GM12872 (cell line): ENCODE data around the gene ERBB2.

ENCODE experiments used
- TF ChIP-seq, protein P1 (sequence below): IDR thresholded peaks from 3 replicates; pipeline ENCODE4 v1.5.1; 2011; ENCODE audit warnings: low read depth, mild to moderate bottlenecking, low read length, moderate library complexity; ENCODE audit not compliant: insufficient read depth

The ERBB2 gene

DNA sequence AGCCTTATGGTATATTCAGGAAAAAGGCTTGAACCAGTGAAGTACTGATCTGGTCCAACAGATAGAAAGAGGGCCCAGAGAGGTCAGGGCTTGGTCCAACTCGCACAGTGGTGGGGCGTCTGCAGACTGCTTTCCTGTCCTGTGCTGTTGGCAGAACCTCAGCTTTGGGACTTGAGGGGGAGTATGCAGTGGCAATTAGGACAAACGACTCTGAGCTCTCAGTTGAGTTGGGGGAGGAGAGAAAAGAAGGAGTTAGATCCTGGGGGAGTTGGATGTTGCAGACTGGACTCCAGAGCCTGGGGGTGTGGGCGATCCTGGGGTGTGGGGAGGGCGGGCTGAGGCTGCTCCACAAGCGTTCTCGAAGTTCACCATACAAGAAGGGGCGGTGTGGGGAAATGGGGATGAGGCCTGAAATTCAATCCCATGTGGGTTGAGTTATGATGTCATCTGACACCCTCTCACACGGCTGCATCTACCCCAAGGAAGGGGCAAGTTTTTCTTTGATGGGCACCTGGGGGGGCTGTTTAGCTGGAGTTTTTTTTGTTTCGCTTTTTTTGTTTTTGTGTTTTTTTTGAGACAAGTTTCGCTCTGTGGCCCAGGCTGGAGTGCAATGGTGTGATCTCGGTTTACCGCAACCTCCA, 52.5 kb downstream of the ERBB2 start:
- TF ChIP-seq, protein P1, sequence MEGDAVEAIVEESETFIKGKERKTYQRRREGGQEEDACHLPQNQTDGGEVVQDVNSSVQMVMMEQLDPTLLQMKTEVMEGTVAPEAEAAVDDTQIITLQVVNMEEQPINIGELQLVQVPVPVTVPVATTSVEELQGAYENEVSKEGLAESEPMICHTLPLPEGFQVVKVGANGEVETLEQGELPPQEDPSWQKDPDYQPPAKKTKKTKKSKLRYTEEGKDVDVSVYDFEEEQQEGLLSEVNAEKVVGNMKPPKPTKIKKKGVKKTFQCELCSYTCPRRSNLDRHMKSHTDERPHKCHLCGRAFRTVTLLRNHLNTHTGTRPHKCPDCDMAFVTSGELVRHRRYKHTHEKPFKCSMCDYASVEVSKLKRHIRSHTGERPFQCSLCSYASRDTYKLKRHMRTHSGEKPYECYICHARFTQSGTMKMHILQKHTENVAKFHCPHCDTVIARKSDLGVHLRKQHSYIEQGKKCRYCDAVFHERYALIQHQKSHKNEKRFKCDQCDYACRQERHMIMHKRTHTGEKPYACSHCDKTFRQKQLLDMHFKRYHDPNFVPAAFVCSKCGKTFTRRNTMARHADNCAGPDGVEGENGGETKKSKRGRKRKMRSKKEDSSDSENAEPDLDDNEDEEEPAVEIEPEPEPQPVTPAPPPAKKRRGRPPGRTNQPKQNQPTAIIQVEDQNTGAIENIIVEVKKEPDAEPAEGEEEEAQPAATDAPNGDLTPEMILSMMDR: no peak

DNA sequence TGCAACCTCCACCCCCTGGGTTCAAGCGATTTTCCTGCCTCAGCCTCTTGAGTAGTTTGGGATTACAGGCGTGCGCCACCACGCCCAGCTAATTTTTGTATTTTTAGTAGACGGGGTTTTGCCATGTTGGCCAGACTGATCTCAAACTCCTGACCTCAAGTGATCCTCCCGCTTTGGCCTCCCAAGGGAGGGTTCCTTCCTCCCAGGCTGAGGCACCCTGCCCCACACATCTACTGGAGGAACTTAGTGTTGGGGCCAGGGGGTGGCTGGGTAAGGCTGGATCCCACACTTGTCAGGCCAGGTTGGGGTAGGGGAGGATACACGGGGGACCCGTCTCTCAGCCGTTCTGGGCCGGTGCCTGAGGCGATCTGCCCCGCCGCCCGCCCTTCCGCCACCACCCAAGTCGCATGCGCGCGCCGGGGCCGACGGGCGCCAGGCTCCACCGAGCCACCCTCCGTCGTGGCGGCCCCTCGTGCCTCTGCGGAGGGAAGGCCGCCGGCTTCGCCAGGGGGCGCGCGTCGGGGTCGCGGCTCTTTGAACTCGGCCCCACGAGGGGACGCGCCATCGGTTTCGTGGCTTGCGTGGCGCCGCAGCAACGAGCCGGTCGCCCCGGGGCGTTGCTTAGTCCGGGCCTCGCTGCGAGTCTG, 53.8 kb downstream of the ERBB2 start:
- TF ChIP-seq, protein P1: no peak; the same call in 2 of the 3 replicates

DNA sequence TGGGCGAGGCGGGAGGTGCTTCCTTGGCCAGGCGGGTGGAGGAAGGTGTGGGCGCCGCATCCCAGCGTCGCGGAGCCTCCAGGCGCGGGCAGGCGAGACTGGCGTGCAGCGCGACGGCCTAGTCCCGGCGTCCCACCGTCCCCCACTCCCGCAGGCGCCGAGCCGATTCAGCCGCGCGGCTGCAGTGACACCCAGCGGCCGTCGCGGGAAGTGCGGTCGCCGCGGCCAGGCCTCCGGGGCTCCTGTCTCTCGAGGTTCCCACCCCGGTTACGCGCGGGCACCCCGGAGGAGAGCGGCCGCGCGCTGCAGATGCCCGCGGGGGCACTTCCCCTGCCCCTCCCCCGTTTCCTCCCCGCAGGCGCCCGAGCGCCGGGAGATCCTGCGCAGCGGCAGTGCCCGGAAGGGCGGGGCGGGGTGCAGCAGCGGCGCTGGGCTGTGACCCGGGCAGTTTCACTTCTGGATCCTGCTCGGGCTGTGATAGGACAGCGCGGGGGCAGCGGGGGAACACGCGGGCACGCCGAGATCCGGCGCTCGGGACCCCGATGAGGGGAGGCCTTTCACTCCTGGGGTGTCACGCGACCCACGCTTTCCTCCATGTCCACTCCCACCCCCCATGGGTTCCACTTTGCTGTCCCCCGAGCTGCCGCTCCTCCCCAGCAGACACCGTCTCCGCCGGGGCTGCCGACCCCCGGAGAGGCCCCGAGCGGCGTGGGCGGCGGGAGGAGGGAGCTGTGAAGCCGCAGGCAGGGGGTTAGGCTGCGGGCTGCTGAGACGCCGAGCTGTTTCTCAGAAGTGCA, 54.5 kb downstream of the ERBB2 start:
- TF ChIP-seq, protein P1: peak; percentile 79

DNA sequence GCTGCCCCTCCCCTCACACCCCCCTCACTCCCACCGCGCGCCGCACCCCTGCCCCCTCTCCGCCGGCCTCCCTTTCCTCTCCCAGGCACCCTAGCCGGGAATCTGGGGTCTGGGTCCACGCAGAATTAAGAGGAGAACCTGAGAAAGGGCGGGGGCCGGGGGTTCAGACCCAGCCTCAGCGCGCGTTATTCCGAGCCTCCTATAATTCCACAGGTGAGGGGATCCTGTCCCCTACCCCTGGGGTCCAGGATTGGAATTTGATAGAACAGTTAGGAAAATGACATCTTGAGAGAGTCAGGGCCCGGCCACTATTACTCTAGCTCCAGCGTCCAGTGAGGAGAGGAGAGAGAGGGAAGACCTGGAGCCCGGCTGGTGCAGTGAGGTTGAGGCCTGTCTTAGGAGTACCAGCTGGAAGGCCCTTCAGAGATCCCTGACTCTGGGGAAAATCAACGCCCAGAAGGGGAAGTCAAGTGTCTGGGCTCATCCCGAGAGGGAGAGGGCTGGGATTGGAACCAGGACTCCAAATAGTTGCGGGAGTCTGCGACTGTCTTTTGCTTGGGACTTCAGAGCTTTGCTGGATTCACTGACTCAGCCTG, 55.2 kb downstream of the ERBB2 start:
- TF ChIP-seq, protein P1: no peak

DNA sequence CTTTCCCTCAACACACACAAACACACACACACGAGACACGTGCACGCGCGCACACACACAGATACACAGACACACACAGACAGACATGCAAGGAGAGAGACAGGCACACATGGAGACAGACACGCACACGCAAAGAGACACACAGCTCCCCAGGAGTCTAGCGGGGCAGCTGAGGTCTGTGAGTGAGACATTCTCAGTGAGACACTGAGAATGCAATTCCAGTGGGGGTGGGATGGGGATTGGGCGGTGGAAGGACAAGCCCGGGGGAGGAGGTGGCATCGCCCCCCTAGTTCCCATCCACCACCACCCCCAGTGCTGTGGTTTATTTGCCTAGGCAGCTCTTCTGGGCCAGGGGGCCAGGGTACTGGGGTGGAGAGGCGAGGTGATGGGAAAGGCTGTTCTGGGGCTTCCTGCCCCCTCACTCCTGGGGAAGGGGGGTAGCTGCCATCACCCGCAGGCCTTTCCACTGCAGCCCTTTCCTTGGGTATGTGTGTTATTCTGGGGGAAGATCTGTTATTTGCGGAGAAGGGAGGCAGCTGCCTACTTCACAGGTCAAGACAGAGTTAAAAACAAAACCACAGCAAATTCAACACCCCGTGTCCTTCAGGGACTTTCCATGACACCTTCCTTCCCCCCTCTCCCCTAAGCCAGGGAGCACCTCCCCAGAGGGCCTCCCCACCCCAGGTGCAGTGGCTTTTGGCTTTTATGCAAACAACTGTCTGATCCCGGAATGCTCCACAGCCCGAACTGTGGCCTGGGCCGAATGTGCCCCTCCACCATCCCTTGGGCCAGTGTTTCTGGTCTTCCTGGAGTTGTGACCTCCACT, 55.9 kb downstream of the ERBB2 start:
- TF ChIP-seq, protein P1: no peak

DNA sequence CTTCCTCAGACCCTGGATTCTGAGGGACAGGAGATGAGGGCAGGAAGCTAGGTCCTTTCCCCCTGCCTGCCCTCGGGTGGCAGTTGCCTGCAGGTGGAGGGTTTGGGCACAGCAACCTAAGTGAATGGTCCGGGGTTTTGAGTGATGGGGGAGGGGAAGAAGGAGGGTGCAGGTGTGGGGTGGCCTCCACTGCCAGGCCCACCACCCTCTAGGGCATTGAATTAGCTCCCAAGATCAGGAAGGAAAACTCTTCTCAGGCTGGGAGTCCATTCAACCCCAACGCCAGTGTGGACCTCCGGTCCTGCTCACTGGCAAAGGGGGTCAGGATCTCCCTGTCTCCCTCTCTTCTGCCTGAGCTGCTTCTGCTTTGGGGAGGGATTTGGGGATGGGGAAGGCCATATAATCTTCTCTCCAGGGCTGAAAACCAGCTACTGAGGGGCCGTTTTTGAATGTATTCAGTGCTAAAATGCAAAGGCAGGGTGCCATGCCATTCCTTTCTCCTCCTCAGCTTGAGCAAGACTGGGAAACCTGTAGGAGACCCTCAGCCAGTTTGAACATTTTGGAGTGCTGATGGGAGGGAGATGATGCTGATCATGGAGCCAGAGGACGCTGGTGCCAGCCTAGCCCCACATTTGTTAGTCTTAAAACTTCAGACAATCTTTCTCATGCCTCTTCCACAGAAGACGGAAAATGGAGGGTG, 56.7 kb downstream of the ERBB2 start:
- TF ChIP-seq, protein P1: 0 out of 3 replicates have a peak, but pooled peaks have one; percentile 28
